Lower leg skin (tissue), 3 donors: ENCODE results near the gene PLSCR3.

Experiments used
- POLR2A ChIP-seq, 2 donors: fragments of 450-650 bp; IDR thresholded peaks; one replicate each; pipeline ENCODE4 v1.6.1; 2016 to 2017; ENCODE audit warnings: antibody characterized with exemption in 2 of 2, mild to moderate bottlenecking in 1 of 2, moderate library complexity in 1 of 2
- TF ChIP-seq, protein P1 (sequence below), 3 donors: fragments of 450-650 bp; IDR thresholded peaks; one replicate each; pipeline ENCODE4 v1.5.1; 2016; ENCODE audit warnings: antibody characterized with exemption in 3 of 3, mild to moderate bottlenecking in 3 of 3, moderate library complexity in 2 of 3

DNA sequence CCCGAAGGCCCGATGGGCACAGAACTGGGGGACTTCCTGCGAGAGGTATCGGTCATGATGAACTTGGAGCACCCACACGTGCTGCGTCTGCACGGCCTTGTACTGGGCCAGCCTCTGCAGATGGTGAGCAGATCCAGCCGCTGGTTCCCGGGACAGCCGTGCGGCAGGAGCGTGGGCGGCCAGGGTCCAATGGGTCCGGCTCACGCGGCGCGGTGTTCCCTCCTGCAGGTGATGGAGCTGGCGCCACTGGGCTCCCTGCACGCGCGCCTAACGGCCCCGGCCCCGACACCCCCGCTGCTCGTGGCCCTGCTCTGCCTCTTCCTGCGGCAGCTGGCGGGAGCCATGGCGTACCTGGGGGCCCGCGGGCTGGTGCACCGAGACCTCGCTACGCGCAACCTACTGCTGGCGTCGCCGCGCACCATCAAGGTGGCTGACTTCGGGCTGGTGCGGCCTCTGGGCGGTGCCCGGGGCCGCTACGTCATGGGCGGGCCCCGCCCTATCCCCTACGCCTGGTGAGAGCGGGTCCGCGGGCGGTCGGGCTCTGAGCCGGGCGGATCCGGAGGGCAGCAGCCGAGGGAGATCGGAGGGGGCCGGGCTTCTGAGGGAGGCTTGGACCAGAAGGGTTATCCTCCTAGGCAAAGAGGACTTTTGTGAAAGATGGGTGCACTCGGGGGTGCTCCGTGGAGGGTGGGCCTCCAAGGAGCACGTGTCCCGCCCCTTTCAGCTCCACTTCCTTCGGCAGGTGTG, 10.4 kb downstream of the PLSCR3 start:
- TF ChIP-seq, protein P1, sequence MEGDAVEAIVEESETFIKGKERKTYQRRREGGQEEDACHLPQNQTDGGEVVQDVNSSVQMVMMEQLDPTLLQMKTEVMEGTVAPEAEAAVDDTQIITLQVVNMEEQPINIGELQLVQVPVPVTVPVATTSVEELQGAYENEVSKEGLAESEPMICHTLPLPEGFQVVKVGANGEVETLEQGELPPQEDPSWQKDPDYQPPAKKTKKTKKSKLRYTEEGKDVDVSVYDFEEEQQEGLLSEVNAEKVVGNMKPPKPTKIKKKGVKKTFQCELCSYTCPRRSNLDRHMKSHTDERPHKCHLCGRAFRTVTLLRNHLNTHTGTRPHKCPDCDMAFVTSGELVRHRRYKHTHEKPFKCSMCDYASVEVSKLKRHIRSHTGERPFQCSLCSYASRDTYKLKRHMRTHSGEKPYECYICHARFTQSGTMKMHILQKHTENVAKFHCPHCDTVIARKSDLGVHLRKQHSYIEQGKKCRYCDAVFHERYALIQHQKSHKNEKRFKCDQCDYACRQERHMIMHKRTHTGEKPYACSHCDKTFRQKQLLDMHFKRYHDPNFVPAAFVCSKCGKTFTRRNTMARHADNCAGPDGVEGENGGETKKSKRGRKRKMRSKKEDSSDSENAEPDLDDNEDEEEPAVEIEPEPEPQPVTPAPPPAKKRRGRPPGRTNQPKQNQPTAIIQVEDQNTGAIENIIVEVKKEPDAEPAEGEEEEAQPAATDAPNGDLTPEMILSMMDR (IDR thresholded peaks at IDR 0.05): no peak
- no peak for TF ChIP-seq POLR2A (IDR thresholded peaks at IDR 0.05)
